MG63 (cell line): Measurements from ENCODE around the gene ZNF557. TPM values are rescaled to one million over a fixed set of nuclear protein-coding genes. Genes with fewer than 3 reads are reported as not detected.

ENCODE experiments used
- DNase-seq: peaks from one replicate; pipeline ENCODE4 v3.0.0-alpha.2; 2020
- H3K27me3 ChIP-seq: fragments of 250-450 bp; sonication (Bioruptor Pico); 2 replicates; pipeline ENCODE4 v1.5.1; 2020; ENCODE audit warnings: mild to moderate bottlenecking, moderate library complexity
- H3K36me3 ChIP-seq: fragments of 250-450 bp; sonication (Bioruptor Pico); 2 replicates; pipeline ENCODE4 v1.5.1; 2020; ENCODE audit warnings: mild to moderate bottlenecking, moderate library complexity
- H3K4me3 ChIP-seq: fragments of 250-450 bp; sonication (Bioruptor Pico); 2 replicates; pipeline ENCODE4 v1.5.1; 2020; ENCODE audit warnings: mild to moderate bottlenecking, moderate library complexity
- H3K9me3 ChIP-seq: fragments of 250-450 bp; sonication (Bioruptor Pico); 2 replicates; pipeline ENCODE4 v1.5.1; 2020; ENCODE audit warnings: mild to moderate bottlenecking, moderate library complexity
- total RNA-seq: library from RNA; depleted of rRNA; stranded (reverse); fragments of >200 nt; shearing (Covaris generic); gene quantifications from 2 replicates; pipeline ENCODE4 v1.2.3, GENCODE V29; 2014; ENCODE audit warnings: low replicate concordance; rRNA removed

The ZNF557 gene
- total RNA-seq, 1 experiment from 2014 or later: 13.1 TPM

- no peak for DNase-seq
These were observed 40.3 kb downstream of the ZNF557 start for GRCh38 chr19:7109678-7110289.

DNA sequence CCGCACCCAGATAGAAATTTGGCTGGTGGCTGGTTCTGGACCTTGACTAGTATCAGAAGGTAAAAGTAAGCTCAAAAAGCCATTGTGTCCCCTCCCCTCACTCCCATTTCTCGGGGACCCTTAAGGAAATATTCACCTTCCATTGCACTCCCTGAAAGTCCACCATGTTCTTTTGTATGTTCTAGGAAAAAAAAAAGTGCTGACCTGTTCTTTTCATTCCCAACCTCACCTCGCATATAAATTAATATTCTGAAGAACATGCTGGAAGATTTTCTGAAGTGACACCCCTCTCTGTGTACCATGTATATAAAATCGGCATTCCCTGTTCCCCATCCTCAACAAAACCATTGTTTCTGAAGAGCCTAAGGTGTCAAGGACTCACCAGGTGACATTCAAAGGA is 43.2 kb downstream of the ZNF557 start:
- Histone ChIP-seq H3K27me3 (peaks cover 10% of the 10 kb centered on the region; the same call in 1 of the 2 replicates), H3K4me3 (no peak overlapping the region), H3K36me3 (no peaks in the 10 kb centered on the region), H3K9me3 (peaks cover 8% of the 10 kb centered on the region; the same call in 1 of the 2 replicates)
- no peak for DNase-seq

More at GRCh38 chr19:7109678-7110289, 40.3 kb downstream of the ZNF557 start:
- Histone ChIP-seq H3K9me3 (peaks cover 8% of the 10 kb centered on the region; the same call in 1 of the 2 replicates), H3K36me3 (no peaks in the 10 kb centered on the region), H3K27me3 (peaks cover 10% of the 10 kb centered on the region; the same call in 1 of the 2 replicates), H3K4me3 (no peak overlapping the region)

DNA sequence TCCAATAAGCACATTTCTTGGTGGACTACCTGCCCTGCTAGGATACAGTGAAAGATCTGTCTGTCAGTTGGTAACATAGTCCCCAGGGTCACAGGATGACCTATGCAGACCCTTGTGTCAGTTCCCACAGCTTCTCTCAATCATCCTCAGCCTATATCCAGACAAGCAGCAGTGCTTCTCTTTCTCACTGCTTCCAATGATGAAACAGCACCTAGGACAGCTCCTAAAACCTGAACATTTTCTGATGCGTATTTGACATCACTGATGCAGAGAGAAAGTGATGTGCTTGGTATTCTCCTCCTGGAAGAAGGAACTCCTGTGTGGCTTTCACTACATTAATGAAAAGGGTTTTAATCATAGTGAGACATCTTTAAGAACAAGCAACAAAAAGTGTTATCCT is 43.7 kb downstream of the ZNF557 start:
- no peak for DNase-seq
- Histone ChIP-seq H3K27me3 (peaks cover 10% of the 10 kb centered on the region; the same call in 1 of the 2 replicates), H3K36me3 (no peaks in the 10 kb centered on the region), H3K9me3 (peaks cover 8% of the 10 kb centered on the region; the same call in 1 of the 2 replicates), H3K4me3 (no peak overlapping the region)

DNA sequence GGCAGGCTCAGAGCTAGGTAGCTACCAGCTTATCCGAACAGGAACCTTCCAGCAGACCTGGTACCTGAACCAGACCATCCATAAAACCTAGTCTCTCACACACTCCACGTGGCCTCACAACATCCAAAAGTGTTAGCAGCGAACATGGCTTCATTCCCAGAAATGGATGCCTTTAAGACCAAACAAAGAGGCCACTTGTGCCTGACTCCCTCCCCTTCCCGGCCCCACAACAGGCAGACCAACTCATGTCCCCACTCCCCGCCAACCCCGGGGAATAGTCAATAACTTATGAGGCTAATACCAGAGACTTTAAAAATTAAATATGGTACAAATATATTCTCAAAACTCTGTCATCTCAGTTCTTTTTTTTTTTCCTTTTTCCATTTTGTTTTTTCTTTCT is 46.2 kb downstream of the ZNF557 start:
- peaks cover 8% of the 10 kb centered on the region; the same call in 1 of the 2 replicates for H3K9me3 ChIP-seq
- no peak overlapping the region for H3K4me3 ChIP-seq
- no peak for DNase-seq
- peaks cover 3% of the 10 kb centered on the region; the same call in 1 of the 2 replicates for H3K27me3 ChIP-seq
- H3K36me3 ChIP-seq: no peaks in the 10 kb centered on the region

DNA sequence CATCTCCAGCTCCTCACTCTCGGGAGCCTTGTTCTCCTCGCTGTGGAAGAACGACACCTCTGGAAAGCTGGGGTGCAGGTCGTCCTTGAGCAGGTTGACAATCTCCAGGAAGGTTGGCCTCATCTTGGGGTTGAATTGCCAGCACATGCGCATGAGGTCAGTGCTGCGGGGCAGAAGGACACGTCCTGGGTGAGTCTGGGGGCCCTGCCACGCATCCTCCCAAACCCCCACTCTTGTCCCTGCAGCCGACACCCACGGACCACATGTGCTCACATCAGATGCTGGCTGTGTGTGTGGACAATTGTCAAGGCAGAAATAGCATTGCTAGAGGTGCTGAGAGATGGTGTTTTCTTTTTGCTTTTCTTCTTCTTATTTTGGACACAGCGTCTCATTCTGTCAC is 47.7 kb downstream of the ZNF557 start:
- H3K4me3 ChIP-seq: no peak overlapping the region
- peaks cover 7% of the 10 kb centered on the region for H3K36me3 ChIP-seq
- H3K27me3 ChIP-seq: peaks cover 3% of the 10 kb centered on the region; the same call in 1 of the 2 replicates
- peaks cover 8% of the 10 kb centered on the region; the same call in 1 of the 2 replicates for H3K9me3 ChIP-seq
- DNase-seq: no peak

GRCh38 chr19:7119582-7119981 is 50.1 kb downstream of the ZNF557 start:
- H3K27me3 ChIP-seq: no peaks in the 10 kb centered on the region
- peaks cover 9% of the 10 kb centered on the region for H3K36me3 ChIP-seq
- H3K4me3 ChIP-seq: no peak overlapping the region
- H3K9me3 ChIP-seq: no peaks in the 10 kb centered on the region
- no peak for DNase-seq

GRCh38 chr19:7120499-7120898 is 51.0 kb downstream of the ZNF557 start:
- no peak for DNase-seq
- H3K36me3 ChIP-seq: peaks cover 12% of the 10 kb centered on the region
- H3K9me3 ChIP-seq: no peaks in the 10 kb centered on the region
- H3K27me3 ChIP-seq: no peaks in the 10 kb centered on the region
- no peak overlapping the region for H3K4me3 ChIP-seq

- DNase-seq: no peak
- Histone ChIP-seq H3K27me3 (no peaks in the 10 kb centered on the region), H3K4me3 (no peak overlapping the region), H3K9me3 (peaks cover 5% of the 10 kb centered on the region), H3K36me3 (peaks cover 22% of the 10 kb centered on the region)
These were observed 53.2 kb downstream of the ZNF557 start for GRCh38 chr19:7122701-7123100.

DNA sequence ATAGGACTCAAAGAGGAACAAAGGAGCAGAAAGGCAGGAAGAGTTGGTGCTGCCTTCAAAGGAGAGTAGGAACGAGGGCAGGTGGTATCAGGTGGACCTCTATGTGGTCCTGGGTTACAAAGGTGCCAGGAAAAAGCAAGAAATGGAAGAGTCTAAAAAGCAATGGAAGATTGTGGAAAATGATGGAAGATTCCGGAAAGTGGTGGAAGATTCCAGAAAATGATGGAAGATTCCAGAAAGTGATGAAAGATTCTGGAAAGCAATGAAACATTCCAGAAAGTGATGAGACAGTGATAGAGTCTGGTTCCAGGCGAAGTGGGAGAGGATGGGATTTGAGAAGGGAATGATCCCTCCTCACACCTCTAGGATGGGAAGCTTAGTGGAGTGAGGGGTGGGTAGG is 55.3 kb downstream of the ZNF557 start:
- DNase-seq: no peak
- H3K27me3 ChIP-seq: no peaks in the 10 kb centered on the region
- H3K36me3 ChIP-seq: peaks cover 22% of the 10 kb centered on the region
- H3K9me3 ChIP-seq: peaks cover 5% of the 10 kb centered on the region
- H3K4me3 ChIP-seq: no peak overlapping the region

- H3K4me3 ChIP-seq: no peak overlapping the region
- H3K36me3 ChIP-seq: peaks cover 25% of the 10 kb centered on the region
- no peaks in the 10 kb centered on the region for H3K27me3 ChIP-seq
- no peak for DNase-seq
- H3K9me3 ChIP-seq: peaks cover 5% of the 10 kb centered on the region
These were observed 55.7 kb downstream of the ZNF557 start for GRCh38 chr19:7125221-7125620.

- Histone ChIP-seq H3K4me3 (no peak overlapping the region), H3K9me3 (peaks cover 5% of the 10 kb centered on the region), H3K36me3 (peaks cover 26% of the 10 kb centered on the region), H3K27me3 (no peaks in the 10 kb centered on the region)
- DNase-seq: no peak
These were observed 56.6 kb downstream of the ZNF557 start for GRCh38 chr19:7126132-7126531.

GRCh38 chr19:7130043-7130442 is 60.5 kb downstream of the ZNF557 start:
- DNase-seq: no peak
- peaks cover 14% of the 10 kb centered on the region for H3K36me3 ChIP-seq
- H3K27me3 ChIP-seq: no peaks in the 10 kb centered on the region
- H3K4me3 ChIP-seq: no peak overlapping the region
- H3K9me3 ChIP-seq: peaks cover 5% of the 10 kb centered on the region

- Histone ChIP-seq H3K9me3 (no peaks in the 10 kb centered on the region), H3K27me3 (no peaks in the 10 kb centered on the region), H3K4me3 (no peak overlapping the region), H3K36me3 (peaks cover 4% of the 10 kb centered on the region; the same call in 1 of the 2 replicates)
- no peak for DNase-seq
These were observed 62.6 kb downstream of the ZNF557 start for GRCh38 chr19:7132054-7132453.

DNA sequence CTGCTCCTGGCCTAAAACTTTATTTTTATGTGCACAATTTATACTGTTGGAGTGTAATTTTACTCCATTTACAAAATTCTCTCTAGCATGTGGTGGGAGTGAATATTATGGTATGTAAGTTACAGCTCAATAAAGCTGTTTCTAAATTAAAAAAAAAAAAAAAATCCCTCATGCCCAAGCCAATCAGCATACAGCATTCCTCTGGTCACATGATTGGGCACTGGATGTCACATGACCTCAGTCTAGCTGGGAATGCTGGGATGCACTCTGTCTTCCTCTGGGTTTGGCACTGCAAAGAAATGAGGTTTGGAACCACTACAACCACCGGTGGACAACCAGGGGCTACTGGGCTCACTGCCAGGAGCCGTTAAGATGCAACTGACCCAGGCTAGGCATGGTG is 67.6 kb downstream of the ZNF557 start:
- Histone ChIP-seq H3K4me3 (no peak overlapping the region), H3K9me3 (no peaks in the 10 kb centered on the region), H3K36me3 (peaks cover 16% of the 10 kb centered on the region), H3K27me3 (no peaks in the 10 kb centered on the region)
- DNase-seq: no peak

Other genes starting within 250 kb of the ZNF557 start
- gene ADGRE1, start 182.1 kb upstream of the ZNF557 start, total RNA-seq: 17.3 and 17.8 TPM in 2 replicates
- not detected in 2 replicates for gene MBD3L2B, start 48.3 kb upstream of the ZNF557 start, total RNA-seq
- not detected in 2 replicates for gene MBD3L5, start 39.1 kb upstream of the ZNF557 start, total RNA-seq
- not detected in 2 replicates for gene MBD3L4, start 29.5 kb upstream of the ZNF557 start, total RNA-seq
- gene MBD3L2, start 20.4 kb upstream of the ZNF557 start, total RNA-seq: not detected in 2 replicates
- gene MBD3L3, start 11.0 kb upstream of the ZNF557 start, total RNA-seq: not detected in 2 replicates
- gene INSR, start 224.7 kb downstream of the ZNF557 start, total RNA-seq: 3.9 and 7.6 TPM in 2 replicates